ENCODE results near the gene APBB2.

DNA sequence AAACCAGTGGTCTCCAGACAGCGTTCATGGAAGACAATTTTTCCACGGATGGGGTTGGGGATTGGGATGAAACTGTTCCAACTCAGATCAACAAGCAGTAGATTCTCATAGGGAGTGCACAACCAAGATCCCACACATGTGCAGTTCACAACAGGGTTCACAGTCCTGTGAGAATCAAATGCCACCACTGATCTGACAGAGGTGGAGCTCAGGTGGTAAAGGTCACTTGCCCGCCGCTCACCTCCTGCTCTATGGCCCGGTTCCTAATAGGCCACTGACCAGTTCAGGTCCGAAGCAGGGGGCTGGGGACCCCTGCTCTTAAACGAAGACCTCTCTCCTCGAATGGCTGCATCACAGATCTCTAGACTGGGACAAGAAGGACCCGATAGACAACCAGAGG, 4.4 kb downstream of the APBB2 start:
- TF ChIP-seq YY1 (IDR thresholded peaks at IDR 0.05; ENCODE audit: insufficient read depth, insufficient read length) (no peak), SUZ12 (IDR thresholded peaks at IDR 0.05; ENCODE audit: extremely low read depth, insufficient read depth, insufficient read length) (no peak)
